GM19351 (cell line): ENCODE data around the gene C11orf68.

Experiments used
- ATAC-seq: cut with Tn5 transposase; IDR thresholded peaks from one replicate; pipeline ENCODE4 v1.9.1; 2021; ENCODE audit warnings: mild to moderate bottlenecking, moderate library complexity; ENCODE audit not compliant: unreplicated experiment

The C11orf68 gene

GRCh38 chr11:65872586-65873317, 46.1 kb downstream of the C11orf68 start, which contains the start of gene EFEMP2:
Gene EFEMP2, minus strand, starts transcription at chr11:65872800. Its CDS starts 446 bp downstream, at chr11:65872354.
- no peak for ATAC-seq

GRCh38 chr11:65871811-65872548, 46.9 kb downstream of the C11orf68 start:
- no peak for ATAC-seq

GRCh38 chr11:65870706-65871681, 47.9 kb downstream of the C11orf68 start:
- ATAC-seq = no peak

DNA sequence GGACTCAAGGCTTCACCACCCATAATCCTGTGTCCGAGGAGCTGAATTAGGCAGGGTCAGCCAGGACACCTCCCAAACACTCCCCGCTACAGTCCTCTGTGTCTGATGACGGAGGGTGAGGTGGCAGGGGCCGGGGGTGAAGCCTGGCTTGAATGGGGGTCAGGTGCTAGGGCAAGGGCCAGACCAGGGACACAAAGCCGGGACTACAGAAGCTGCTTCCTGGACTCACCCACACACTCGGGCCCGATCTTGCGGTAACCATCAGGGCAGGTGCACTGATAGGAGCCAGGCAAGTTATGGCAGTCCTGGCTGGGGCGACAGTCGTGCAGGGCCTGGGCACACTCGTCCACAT, 48.6 kb downstream of the C11orf68 start:
- no peak for ATAC-seq

DNA sequence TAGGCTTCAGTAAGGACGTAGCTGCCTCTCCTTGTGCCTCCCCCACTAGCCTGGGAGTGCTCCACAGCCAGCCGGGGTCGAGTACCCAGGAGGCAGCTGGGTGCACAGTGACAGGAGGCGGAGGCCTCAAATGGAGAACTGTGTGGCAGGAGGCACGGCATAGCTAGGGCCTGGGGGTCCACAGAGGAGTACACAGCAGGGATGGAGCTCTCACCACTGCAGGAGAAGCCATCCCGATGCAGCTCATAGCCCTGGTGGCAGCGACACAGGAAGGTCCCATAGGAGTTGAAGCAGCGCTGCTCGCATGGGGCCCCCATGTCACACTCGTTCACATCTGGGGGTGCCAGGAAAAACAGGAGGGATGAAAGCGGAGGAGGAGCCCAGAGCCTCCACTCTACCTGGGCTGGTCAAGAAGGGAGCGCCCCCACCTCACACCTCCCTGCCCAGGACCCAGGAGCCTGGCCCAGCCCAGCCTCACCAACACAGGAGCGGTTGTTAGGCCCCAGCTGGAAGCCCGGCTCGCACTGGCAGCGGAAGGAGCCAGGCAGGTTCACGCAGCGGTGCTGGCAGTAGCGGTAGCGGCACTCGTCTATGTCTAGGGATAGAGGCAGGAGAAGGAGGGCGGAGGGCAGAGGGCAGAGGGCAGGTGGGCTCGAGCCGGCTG, 49.1 kb downstream of the C11orf68 start:
- no peak for ATAC-seq

DNA sequence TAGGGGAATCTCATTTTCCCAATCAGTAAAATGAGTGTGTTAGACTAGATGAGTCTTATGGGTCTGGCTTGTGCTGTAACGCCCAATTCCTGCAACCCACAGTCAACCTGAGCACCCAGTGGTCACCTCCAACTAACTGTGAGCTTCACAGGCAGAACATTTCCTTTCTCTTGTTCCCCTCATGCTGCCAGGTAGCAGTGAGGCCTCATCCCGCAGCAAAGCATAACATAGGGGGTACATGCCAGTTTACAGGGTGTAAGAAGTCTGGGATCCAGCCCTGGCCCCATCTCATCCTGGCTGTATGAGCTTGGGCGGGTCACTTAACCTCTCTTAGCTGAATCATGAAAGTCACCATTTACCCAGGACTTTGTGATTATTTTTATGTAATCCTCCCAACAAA, 50.0 kb downstream of the C11orf68 start:
- ATAC-seq = no peak

GRCh38 chr11:65868076-65868667, 50.7 kb downstream of the C11orf68 start:
- no peak for ATAC-seq

- ATAC-seq = no peak
Measured at GRCh38 chr11:65867284-65868071, 51.4 kb downstream of the C11orf68 start.
